ENCODE data around the gene RIMBP2. TPM values are rescaled to one million over a fixed set of nuclear protein-coding genes. Genes with fewer than 3 reads are reported as not detected.

Gene RIMBP2
- total and polyA plus RNA-seq, 9 of the 15 experiments (the other 6 are each of a cell fraction or from before 2014, with no cell fraction given), result not detected

DNA sequence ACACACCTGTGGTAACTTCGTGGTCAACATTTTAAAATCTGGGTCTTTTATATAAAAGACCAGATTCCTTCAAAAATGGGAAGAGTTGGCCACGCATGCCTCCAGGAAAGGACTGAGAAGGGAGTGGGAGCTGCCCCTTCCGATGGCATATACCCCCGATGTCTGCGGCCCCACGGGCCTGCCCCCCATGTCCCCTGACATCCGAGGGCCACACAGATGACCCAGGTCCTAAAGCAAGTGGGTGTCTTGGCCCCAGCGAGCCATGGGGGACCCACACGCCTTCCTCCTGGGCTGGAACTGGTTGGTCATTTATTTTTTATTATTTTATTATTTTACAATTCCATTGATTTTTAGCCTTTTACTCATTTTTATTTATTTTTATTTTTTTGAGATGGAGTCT is 235.9 kb downstream of the RIMBP2 start (continued):
- TF ChIP-seq, protein P1, sequence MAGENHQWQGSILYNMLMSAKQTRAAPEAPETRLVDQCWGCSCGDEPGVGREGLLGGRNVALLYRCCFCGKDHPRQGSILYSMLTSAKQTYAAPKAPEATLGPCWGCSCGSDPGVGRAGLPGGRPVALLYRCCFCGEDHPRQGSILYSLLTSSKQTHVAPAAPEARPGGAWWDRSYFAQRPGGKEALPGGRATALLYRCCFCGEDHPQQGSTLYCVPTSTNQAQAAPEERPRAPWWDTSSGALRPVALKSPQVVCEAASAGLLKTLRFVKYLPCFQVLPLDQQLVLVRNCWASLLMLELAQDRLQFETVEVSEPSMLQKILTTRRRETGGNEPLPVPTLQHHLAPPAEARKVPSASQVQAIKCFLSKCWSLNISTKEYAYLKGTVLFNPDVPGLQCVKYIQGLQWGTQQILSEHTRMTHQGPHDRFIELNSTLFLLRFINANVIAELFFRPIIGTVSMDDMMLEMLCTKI (IDR thresholded peaks at IDR 0.05; ENCODE audit: partially characterized antibody), result no peak
- TF ChIP-seq, protein P2, sequence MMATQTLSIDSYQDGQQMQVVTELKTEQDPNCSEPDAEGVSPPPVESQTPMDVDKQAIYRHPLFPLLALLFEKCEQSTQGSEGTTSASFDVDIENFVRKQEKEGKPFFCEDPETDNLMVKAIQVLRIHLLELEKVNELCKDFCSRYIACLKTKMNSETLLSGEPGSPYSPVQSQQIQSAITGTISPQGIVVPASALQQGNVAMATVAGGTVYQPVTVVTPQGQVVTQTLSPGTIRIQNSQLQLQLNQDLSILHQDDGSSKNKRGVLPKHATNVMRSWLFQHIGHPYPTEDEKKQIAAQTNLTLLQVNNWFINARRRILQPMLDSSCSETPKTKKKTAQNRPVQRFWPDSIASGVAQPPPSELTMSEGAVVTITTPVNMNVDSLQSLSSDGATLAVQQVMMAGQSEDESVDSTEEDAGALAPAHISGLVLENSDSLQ (IDR thresholded peaks at IDR 0.05), result no peak
- TF ChIP-seq, protein P3, sequence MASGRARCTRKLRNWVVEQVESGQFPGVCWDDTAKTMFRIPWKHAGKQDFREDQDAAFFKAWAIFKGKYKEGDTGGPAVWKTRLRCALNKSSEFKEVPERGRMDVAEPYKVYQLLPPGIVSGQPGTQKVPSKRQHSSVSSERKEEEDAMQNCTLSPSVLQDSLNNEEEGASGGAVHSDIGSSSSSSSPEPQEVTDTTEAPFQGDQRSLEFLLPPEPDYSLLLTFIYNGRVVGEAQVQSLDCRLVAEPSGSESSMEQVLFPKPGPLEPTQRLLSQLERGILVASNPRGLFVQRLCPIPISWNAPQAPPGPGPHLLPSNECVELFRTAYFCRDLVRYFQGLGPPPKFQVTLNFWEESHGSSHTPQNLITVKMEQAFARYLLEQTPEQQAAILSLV (tag; IDR thresholded peaks at IDR 0.05), result no peak
- TF ChIP-seq BACH1 (tag; IDR thresholded peaks at IDR 0.05) (no peak), ARID1B (IDR thresholded peaks at IDR 0.05) (no peak), MCM7 (IDR thresholded peaks at IDR 0.05) (no peak)

DNA sequence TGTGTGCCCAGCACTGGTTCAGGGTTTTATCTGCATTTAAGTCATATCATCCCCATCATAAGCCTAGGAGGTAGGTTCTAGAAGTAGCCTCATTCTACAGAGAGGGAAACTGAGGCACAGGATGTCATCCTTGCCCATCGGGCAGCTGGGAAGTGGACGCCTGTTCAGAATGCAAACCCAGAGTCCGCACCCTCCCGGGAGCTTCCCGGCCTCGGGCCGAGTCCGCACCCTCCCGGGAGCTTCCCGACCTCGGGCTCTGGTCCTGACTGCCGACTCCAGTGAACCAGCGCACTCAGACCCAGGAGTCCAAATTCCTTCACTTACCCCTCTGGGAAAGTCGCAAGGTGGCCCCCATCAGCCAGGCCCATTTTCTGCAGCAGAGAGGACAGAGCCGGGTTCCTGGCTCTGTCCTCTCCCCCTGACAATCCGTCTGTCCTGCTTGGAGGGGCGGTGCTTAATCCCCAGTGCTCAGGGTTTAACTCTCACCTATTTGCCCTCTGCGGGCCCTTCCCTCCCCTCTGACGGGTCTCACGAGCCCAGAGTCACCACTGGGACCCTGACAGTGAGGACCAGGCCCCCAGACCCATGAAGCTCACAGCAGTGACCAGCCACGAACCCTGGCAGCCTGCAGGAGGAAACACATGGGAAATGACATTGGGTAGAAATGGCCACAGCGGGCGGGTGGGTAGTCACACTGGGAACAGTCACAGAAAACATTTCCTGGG is 236.5 kb downstream of the RIMBP2 start:
- Histone ChIP-seq H3K27me3 (ENCODE audit: control insufficient read depth in 2 of 2, insufficient read depth in 2 of 2, low read length in 2 of 2) (peaks cover 24 to 67% of the 10 kb centered on the region in 2 experiments), H3K4me3 (no peak overlapping the region), H3K9me3 (replicated peaks; ENCODE audit: control insufficient read depth, insufficient read depth, low read depth, low read length) (no peaks in the 10 kb centered on the region), H3K27ac (ENCODE audit: extremely low read depth, low read depth, low read length) (no peak overlapping the region), H3K4me1 (replicated peaks in 1 of 2; ENCODE audit: control insufficient read depth in 2 of 2, insufficient read depth in 2 of 2, low read length in 2 of 2) (no peaks in the 10 kb centered on the region), H3K36me3 (ENCODE audit: control insufficient read depth, insufficient read depth, low read length) (no peaks in the 10 kb centered on the region), H4K20me1 (replicated peaks; ENCODE audit: control insufficient read depth, insufficient read depth, low read length) (no peaks in the 10 kb centered on the region; the same call in 1 of the 2 replicates), H3K4me2 (ENCODE audit: insufficient read depth, low read length) (no peak overlapping the region), H3K9me1 (ENCODE audit: control insufficient read depth, insufficient read depth, low read length) (no peaks in the 10 kb centered on the region), H3K79me2 (ENCODE audit: control insufficient read depth, insufficient read depth, low read length) (no peaks in the 10 kb centered on the region), H3K9ac (ENCODE audit: insufficient read depth in 1 of 2, low read depth in 2 of 2, low read length in 2 of 2) (no peak overlapping the region), H2AFZ (ENCODE audit: low read depth, low read length) (no peak overlapping the region)
- DNase-seq (ENCODE audit: extremely low read depth in 1 of 4, low spot score in 3 of 4) (no peak), FAIRE-seq (no peak), ATAC-seq (no peak; the same call in 2 of the 3 replicates)
- no TSS peak for BruUV-seq (replicated peaks)
- intact Hi-C loops (cut with micrococcal nuclease) (no loop called here), in situ Hi-C loops (cut with MboI) (no loop called here)
- WGBS (ENCODE audit: insufficient coverage, low coverage, missing lambda C conversion rate), result 2% methylated on average over 22 of the region's 23 CpGs
- POLR2A ChIA-PET, result interaction anchor here (1.0 kb wide), 1 partner anchor 10 kb away, joined by 4 read pairs; no protein-coding TSS in a partner anchor
- CTCF ChIA-PET (ENCODE audit: low intra/inter-chr PET ratio), result no interaction called here
- no peak for TF ChIP-seq TEAD1 (CRISPR knock-in tag; IDR thresholded peaks at IDR 0.05)
- TF ChIP-seq, protein P4, sequence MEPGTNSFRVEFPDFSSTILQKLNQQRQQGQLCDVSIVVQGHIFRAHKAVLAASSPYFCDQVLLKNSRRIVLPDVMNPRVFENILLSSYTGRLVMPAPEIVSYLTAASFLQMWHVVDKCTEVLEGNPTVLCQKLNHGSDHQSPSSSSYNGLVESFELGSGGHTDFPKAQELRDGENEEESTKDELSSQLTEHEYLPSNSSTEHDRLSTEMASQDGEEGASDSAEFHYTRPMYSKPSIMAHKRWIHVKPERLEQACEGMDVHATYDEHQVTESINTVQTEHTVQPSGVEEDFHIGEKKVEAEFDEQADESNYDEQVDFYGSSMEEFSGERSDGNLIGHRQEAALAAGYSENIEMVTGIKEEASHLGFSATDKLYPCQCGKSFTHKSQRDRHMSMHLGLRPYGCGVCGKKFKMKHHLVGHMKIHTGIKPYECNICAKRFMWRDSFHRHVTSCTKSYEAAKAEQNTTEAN (CRISPR knock-in tag; IDR thresholded peaks at IDR 0.05), result no peak
- TF ChIP-seq ZNF75A (CRISPR knock-in tag; IDR thresholded peaks at IDR 0.05), result no peak
- no peak for TF ChIP-seq BRD9 (IDR thresholded peaks at IDR 0.05; ENCODE audit: low read depth, partially characterized antibody)
- no peak for TF ChIP-seq GABPB2 (CRISPR knock-in tag; conservative IDR thresholded peaks at IDR 0.05)
- no peak for TF ChIP-seq ZNF311 (CRISPR knock-in tag; IDR thresholded peaks at IDR 0.05)
- TF ChIP-seq, protein P5, sequence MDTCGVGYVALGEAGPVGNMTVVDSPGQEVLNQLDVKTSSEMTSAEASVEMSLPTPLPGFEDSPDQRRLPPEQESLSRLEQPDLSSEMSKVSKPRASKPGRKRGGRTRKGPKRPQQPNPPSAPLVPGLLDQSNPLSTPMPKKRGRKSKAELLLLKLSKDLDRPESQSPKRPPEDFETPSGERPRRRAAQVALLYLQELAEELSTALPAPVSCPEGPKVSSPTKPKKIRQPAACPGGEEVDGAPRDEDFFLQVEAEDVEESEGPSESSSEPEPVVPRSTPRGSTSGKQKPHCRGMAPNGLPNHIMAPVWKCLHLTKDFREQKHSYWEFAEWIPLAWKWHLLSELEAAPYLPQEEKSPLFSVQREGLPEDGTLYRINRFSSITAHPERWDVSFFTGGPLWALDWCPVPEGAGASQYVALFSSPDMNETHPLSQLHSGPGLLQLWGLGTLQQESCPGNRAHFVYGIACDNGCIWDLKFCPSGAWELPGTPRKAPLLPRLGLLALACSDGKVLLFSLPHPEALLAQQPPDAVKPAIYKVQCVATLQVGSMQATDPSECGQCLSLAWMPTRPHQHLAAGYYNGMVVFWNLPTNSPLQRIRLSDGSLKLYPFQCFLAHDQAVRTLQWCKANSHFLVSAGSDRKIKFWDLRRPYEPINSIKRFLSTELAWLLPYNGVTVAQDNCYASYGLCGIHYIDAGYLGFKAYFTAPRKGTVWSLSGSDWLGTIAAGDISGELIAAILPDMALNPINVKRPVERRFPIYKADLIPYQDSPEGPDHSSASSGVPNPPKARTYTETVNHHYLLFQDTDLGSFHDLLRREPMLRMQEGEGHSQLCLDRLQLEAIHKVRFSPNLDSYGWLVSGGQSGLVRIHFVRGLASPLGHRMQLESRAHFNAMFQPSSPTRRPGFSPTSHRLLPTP (IDR thresholded peaks at IDR 0.05; ENCODE audit: borderline replicate concordance, extremely low read depth, insufficient read length), result no peak

Data from K562 (cell line).